Activated CD4-positive, alpha-beta T cell treated with anti-CD3 and anti-CD28 coated beads for 36 hours (primary cell): Measurements from ENCODE around the gene PAQR4. TPM values are rescaled to one million over a fixed set of nuclear protein-coding genes. Genes with fewer than 3 reads are reported as not detected.
"Not testable (repeated sequence)": the region's sequence is repeated elsewhere in the genome, so short reads cannot be mapped to it uniquely, and the experiment has no call there.

ENCODE experiments used
- ATAC-seq: fragments of 200-7000 bp; cut with Tn5 transposase; one replicate; pipeline ENCODE4 v1.10.0; 2021; ENCODE audit warnings: mild to moderate bottlenecking, moderate library complexity
- CTCF ChIA-PET: fragments of 350-600 bp; sonication (Branson Sonifier 250); formaldehyde crosslinking; loops from one replicate; lab custom pipeline; 2021; ENCODE audit warnings: antibody characterized with exemption; lab: Charles Lee
- POLR2A ChIA-PET: fragments of 350-600 bp; sonication (Branson Sonifier 250); formaldehyde crosslinking; loops from one replicate; lab custom pipeline; 2021; ENCODE audit warnings: antibody characterized with exemption, inconsistent platforms; lab: Charles Lee
- DNase-seq: peaks from one replicate; pipeline ENCODE4 v3.0.0-alpha.2; 2020
- H3K27ac Mint-ChIP-seq: one replicate; pipeline ENCODE4 v1.8.0; 2021; ENCODE audit warnings: mixed read lengths
- H3K27me3 Mint-ChIP-seq: one replicate; pipeline ENCODE4 v1.8.0; 2021; ENCODE audit warnings: mixed read lengths
- H3K36me3 Mint-ChIP-seq: one replicate; pipeline ENCODE4 v1.8.0; 2021; ENCODE audit warnings: low read depth, mixed read lengths
- H3K4me1 Mint-ChIP-seq: one replicate; pipeline ENCODE4 v1.8.0; 2021; ENCODE audit warnings: mixed read lengths
- H3K4me3 Mint-ChIP-seq: one replicate; pipeline ENCODE4 v1.8.0; 2021; ENCODE audit warnings: mild to moderate bottlenecking, moderate library complexity, mixed read lengths
- H3K9me3 Mint-ChIP-seq: one replicate; pipeline ENCODE4 v1.8.0; 2021; ENCODE audit warnings: low read depth, mixed read lengths
- intact Hi-C, 2 experiments: fragments of 100-400 bp; cut with DNase I in 1 of 2; cut with micrococcal nuclease in 1 of 2; formaldehyde crosslinking; loops; one replicate each; pipeline versions ENCODE4 v1.14.2 to v1.15.1; 2022 to 2024; cut with DNase I, micrococcal nuclease
- total RNA-seq, 2 experiments: library from RNA; stranded (reverse); gene quantifications; one replicate each; pipeline ENCODE4 v1.2.3, GENCODE V29; 2021

The PAQR4 gene
- total RNA-seq, 2 experiments from 2014 or later, result 28.7 to 31.2 TPM

DNA sequence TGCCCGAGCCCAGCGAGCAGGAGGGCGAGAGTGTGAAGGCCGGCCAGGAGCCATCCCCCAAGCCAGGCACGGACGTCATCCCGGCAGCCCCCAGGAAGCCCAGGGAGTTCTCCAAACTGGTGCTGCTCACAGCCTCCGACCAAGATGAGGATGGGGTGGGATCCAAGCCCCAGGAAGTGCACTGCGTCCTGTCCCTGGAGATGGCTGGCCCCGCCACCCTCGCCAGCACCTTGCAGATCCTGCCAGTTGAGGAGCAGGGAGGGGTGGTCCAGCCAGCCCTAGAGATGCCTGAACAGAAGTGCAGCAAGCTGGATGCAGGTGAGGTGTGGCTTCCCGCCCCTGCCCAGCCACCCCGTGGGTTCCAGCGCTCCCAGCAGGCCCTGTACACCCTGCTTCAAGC, 39.5 kb upstream of the PAQR4 start:
- Mint-ChIP-seq H3K27me3 (no peaks in the 10 kb centered on the region), H3K4me3 (no peak overlapping the region), H3K27ac (no peak overlapping the region), H3K9me3 (no peaks in the 10 kb centered on the region), H3K36me3 (peaks cover 4% of the 10 kb centered on the region), H3K4me1 (peaks cover 11% of the 10 kb centered on the region)
- ATAC-seq, result no peak
- ChIA-PET POLR2A (no interaction called here), CTCF (interaction anchor here (0.6 kb wide), 1 partner anchor 61 kb away, joined by 3 read pairs; no protein-coding TSS in a partner anchor)
- DNase-seq, result no peak
- intact Hi-C loops, result no loop called here

DNA sequence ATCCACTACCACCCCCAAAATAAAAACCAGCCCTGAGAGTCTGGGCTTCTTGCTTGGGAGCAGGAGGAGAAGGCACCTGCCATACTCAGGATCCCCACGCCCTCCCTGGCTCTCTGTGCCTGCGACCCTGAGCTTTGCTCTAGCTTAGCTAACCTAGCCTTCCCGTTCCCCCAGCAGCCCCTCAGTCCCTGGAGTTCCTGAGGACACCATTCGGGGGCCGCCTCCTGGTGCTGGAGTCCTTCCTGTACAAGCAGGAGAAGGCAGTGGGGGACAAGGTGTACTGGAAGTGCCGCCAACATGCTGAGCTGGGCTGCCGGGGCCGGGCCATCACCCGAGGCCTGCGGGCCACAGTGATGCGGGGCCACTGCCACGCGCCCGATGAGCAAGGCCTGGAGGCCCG, 38.9 kb upstream of the PAQR4 start:
- Mint-ChIP-seq H3K4me3 (no peak overlapping the region), H3K36me3 (peaks cover 5% of the 10 kb centered on the region)
- CTCF ChIA-PET, result interaction anchor here (1.0 kb wide), 1 partner anchor 10 kb away, joined by 3 read pairs; no protein-coding TSS in a partner anchor

GRCh38 chr16:2931231-2931914, 37.8 kb upstream of the PAQR4 start:
- POLR2A ChIA-PET, DNase-seq, H3K9me3 Mint-ChIP-seq: not testable (repeated sequence)

More for the DNA sequence above, 38.9 kb upstream of the PAQR4 start:
- Mint-ChIP-seq H3K4me1 (peaks cover 11% of the 10 kb centered on the region), H3K27me3 (no peaks in the 10 kb centered on the region), H3K27ac (no peak overlapping the region), H3K9me3 (no peaks in the 10 kb centered on the region)
- no peak for ATAC-seq
- POLR2A ChIA-PET, result no interaction called here
- intact Hi-C loops, result no loop called here
- no peak for DNase-seq

GRCh38 chr16:2933136-2933535, 36.0 kb upstream of the PAQR4 start:
- POLR2A ChIA-PET, result no interaction called here
- intact Hi-C loops, result no loop called here
- Mint-ChIP-seq H3K27ac (no peak overlapping the region), H3K27me3 (no peaks in the 10 kb centered on the region), H3K9me3 (no peaks in the 10 kb centered on the region), H3K4me3 (no peak overlapping the region), H3K36me3 (peaks cover 11% of the 10 kb centered on the region), H3K4me1 (peaks cover 2% of the 10 kb centered on the region)
- ATAC-seq, result no peak
- CTCF ChIA-PET, result interaction anchor here (1.3 kb wide), 1 partner anchor 13 kb away, joined by 3 read pairs; no protein-coding TSS in a partner anchor
- no peak for DNase-seq

More at GRCh38 chr16:2931231-2931914, 37.8 kb upstream of the PAQR4 start:
- Mint-ChIP-seq H3K4me1 (peaks cover 14% of the 10 kb centered on the region), H3K36me3 (peaks cover 11% of the 10 kb centered on the region)
- H3K27ac Mint-ChIP-seq, H3K27me3 Mint-ChIP-seq, intact Hi-C loops, ATAC-seq, H3K4me3 Mint-ChIP-seq: not testable (repeated sequence)
- CTCF ChIA-PET, result interaction anchor here (0.6 to 1.0 kb wide), 3 partner anchors 11 to 406 kb away, joined by 3 to 4 read pairs (median 3); no protein-coding TSS in a partner anchor

DNA sequence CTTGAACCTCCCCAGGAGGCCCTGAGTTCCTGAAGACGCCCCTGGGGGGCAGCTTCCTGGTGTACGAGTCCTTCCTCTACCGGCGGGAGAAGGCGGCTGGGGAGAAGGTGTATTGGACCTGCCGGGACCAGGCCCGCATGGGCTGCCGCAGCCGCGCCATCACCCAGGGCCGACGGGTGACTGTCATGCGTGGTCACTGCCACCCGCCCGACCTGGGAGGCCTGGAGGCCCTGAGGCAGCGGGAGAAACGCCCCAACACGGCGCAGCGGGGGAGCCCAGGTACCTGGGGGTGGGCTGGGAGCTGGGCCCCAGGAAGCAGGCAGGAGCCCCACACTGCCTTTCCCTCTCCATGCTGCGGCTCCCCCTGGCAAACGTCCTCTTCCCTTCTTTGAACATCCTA, 35.4 kb upstream of the PAQR4 start:
- DNase-seq (no peak), ATAC-seq (no peak)
- POLR2A ChIA-PET, result no interaction called here
- Mint-ChIP-seq H3K27me3 (no peaks in the 10 kb centered on the region), H3K4me3 (no peak overlapping the region), H3K9me3 (no peaks in the 10 kb centered on the region), H3K4me1 (peaks cover 2% of the 10 kb centered on the region), H3K27ac (no peak overlapping the region), H3K36me3 (peaks cover 11% of the 10 kb centered on the region)
- CTCF ChIA-PET, result no interaction called here
- intact Hi-C loops, result no loop called here

DNA sequence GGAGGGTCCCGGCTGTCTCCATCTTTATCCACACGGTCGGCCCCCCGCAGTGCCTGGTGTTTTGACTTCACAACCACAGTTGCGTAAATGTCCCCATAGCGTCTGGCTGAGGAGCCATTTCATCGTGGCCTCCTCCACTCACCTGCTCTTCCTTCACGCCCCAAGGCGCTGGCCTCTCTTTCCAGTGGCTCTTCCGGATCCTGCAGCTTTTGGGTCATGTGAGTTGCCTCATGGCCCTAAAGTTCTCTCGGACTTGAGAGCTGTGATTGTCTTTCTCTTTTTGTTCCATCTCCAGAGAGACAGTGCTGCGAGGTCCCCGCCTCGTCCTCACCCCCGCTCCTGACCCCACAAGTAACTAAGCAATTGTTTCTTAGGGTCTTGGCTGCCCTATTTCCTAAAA, 34.7 kb upstream of the PAQR4 start:
- ATAC-seq (no peak), DNase-seq (no peak)
- Mint-ChIP-seq H3K4me1 (peaks cover 2% of the 10 kb centered on the region), H3K9me3 (no peaks in the 10 kb centered on the region), H3K4me3 (no peak overlapping the region), H3K27me3 (no peaks in the 10 kb centered on the region), H3K36me3 (peaks cover 14% of the 10 kb centered on the region), H3K27ac (no peak overlapping the region)
- CTCF ChIA-PET, result no interaction called here
- POLR2A ChIA-PET, result no interaction called here
- intact Hi-C loops, result no loop called here

DNA sequence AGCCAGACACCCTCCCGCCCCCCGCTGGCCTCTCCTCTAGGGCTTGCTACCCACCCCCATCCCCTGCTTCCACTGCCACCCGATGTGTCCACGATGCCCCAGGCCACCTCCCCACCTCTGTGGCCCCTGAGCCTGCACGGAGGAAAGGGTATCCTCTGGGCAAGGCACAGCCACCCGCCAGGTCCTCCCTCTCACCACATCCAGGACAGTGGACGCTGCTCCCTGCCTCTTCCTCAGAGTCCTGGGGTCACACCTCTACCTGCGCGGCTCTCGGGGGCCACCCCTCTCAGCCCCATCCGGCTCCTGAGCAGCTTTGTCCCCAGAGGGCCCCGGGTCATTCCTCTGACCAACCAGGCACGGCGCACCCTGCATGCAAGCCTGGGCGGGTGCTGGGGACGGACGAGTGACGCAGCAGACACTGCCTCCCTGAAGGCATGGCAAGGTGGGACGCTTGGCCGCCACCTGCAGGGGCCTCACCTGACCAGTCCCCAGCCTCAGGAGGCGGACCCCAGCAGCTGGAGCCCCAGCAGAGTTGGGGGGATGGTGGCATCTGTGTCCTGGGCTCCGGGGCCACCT, 32.6 kb upstream of the PAQR4 start:
- no peaks in the 10 kb centered on the region for H3K27me3 Mint-ChIP-seq
- DNase-seq (no peak), ATAC-seq (no peak)
- ChIA-PET POLR2A (no interaction called here), CTCF (no interaction called here)
- no peaks in the 10 kb centered on the region for H3K9me3 Mint-ChIP-seq
- H3K36me3 Mint-ChIP-seq, result peaks cover 23% of the 10 kb centered on the region
- peaks cover 2% of the 10 kb centered on the region for H3K4me1 Mint-ChIP-seq
- H3K4me3 Mint-ChIP-seq, result no peak overlapping the region
- H3K27ac Mint-ChIP-seq, result no peak overlapping the region
- intact Hi-C loops, result no loop called here

GRCh38 chr16:2937170-2937569, 32.0 kb upstream of the PAQR4 start:
- ATAC-seq, result no peak
- Mint-ChIP-seq H3K4me1 (peaks cover 2% of the 10 kb centered on the region), H3K36me3 (peaks cover 24% of the 10 kb centered on the region), H3K27ac (no peak overlapping the region), H3K4me3 (no peak overlapping the region), H3K9me3 (no peaks in the 10 kb centered on the region), H3K27me3 (no peaks in the 10 kb centered on the region)
- ChIA-PET CTCF (no interaction called here), POLR2A (no interaction called here)
- intact Hi-C loops, result no loop called here
- no peak for DNase-seq

- Mint-ChIP-seq H3K9me3 (no peaks in the 10 kb centered on the region), H3K27me3 (no peaks in the 10 kb centered on the region), H3K36me3 (peaks cover 30% of the 10 kb centered on the region), H3K4me1 (peaks cover 2% of the 10 kb centered on the region), H3K27ac (no peak overlapping the region), H3K4me3 (no peak overlapping the region)
- ATAC-seq, result no peak
- intact Hi-C loops, result no loop called here
- ChIA-PET POLR2A (no interaction called here), CTCF (interaction anchor here (1.1 kb wide), 1 partner anchor 11 kb away, joined by 3 read pairs; no protein-coding TSS in a partner anchor)
- DNase-seq, result no peak
These were observed 30.9 kb upstream of the PAQR4 start for GRCh38 chr16:2938206-2938605.

DNA sequence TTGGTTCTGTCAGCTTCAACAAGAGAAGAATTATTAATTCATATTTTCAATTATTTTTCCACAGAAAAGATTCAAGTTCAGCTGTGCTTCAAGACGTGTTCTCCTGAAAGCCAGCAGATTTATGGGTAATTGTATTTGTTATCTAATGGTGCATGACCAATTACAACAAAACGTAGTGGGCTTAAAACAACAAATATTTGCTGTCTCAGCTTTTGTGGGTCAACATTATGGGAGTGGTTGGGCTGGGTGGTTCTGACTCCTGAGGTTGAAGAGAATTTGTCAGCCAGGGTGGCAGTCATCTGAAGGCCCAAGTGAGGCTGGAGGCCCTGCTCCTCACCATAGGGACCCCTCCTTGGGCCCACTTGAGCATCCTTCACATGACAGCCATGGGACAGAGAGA, 29.2 kb upstream of the PAQR4 start:
- CTCF ChIA-PET, result interaction anchor here (1.0 to 1.8 kb wide), 2 partner anchors 13 to 72 kb away, joined by 3 to 6 read pairs; no protein-coding TSS in a partner anchor
- Mint-ChIP-seq H3K4me3 (no peak overlapping the region), H3K36me3 (peaks cover 29% of the 10 kb centered on the region), H3K27ac (no peak overlapping the region), H3K27me3 (no peaks in the 10 kb centered on the region), H3K4me1 (peaks cover 2% of the 10 kb centered on the region), H3K9me3 (no peaks in the 10 kb centered on the region)
- POLR2A ChIA-PET, result no interaction called here
- DNase-seq (no peak), ATAC-seq (no peak)
- intact Hi-C loops, result no loop called here

GRCh38 chr16:2942045-2942444, 27.1 kb upstream of the PAQR4 start:
- Mint-ChIP-seq H3K4me3 (no peak overlapping the region), H3K27ac (no peak overlapping the region), H3K27me3 (no peaks in the 10 kb centered on the region), H3K9me3 (no peaks in the 10 kb centered on the region), H3K4me1 (no peaks in the 10 kb centered on the region), H3K36me3 (peaks cover 26% of the 10 kb centered on the region)
- DNase-seq (no peak), ATAC-seq (no peak)
- intact Hi-C loops, result no loop called here
- POLR2A ChIA-PET, result no interaction called here
- CTCF ChIA-PET, result no interaction called here

- POLR2A ChIA-PET, ATAC-seq, CTCF ChIA-PET, intact Hi-C loops, H3K27ac Mint-ChIP-seq, DNase-seq, H3K27me3 Mint-ChIP-seq, H3K9me3 Mint-ChIP-seq, H3K4me3 Mint-ChIP-seq, H3K4me1 Mint-ChIP-seq: not testable (repeated sequence)
- peaks cover 29% of the 10 kb centered on the region for H3K36me3 Mint-ChIP-seq
These were observed 25.4 kb upstream of the PAQR4 start for GRCh38 chr16:2943716-2944115.
